Measurements from ENCODE around the gene SPSB3.

Gene SPSB3

GRCh38 chr16:1763521-1764511, 18.6 kb downstream of the SPSB3 start:
- ATAC-seq (no peak), DNase-seq (no peak)

DNA sequence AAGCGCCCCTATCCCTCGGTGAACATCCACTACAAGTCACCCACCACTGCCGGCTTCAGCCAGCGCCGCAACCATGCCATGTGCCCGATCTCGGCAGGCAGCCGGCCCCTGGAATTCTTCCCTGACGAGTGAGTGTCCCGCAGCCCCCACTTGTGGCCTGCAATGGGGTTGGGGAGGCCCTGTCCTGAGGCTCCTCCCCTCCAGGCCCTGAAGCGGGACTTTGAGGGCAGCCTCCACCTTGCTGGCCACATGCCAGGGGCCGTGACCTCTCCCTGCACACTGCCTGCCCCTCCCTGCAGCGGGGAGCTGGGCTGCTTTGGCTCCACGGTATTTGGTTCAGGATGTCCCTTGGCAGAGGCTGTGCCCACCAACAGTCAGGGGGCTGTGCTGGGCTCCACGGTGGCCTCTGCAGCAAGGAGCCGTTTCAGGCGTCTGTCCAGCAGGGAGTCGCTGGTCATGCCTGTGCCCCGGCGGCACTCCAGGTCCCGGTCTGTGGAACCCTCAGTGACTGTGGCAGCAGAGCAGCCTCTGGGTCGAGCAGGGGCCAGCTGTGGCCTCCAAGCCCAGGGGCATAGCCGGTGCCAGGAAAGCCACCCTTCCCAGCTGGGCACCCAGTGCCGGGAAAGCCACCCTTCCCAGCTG, 19.4 kb downstream of the SPSB3 start:
- ATAC-seq (no peak), DNase-seq (no peak)

DNA sequence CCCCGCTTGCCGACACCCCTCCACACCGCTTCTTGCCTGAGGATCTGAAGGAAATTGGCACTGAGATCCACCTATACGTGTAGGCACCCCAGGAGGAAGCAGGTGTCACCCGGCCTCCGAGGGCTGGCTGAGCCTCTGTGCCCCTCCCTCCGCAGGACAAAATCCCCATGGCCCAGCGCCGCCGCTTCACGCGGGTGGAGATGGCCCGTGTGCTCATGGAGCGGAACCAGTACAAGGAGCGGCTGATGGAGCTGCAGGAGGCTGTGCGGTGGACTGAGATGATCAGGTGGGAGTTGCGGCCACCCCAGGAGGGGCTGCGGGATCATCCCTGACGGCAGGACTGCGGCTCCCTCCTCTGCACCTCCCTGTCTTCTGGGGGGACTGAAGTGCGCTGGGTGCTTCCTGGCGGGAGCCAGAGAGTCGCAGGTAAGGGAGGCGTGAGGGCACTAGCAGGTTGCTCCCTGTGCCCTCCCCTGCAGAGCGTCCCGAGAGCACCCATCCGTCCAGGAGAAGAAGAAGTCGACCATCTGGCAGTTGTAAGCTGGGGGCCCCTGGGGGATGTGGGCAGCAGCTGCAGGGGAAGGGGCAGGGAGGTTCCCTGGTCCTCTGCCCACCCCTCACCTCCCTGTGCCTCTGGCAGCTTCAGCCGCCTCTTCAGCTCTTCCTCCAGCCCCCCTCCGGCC, 20.0 kb downstream of the SPSB3 start:
- no peak for DNase-seq
- ATAC-seq = no peak

- no peak for ATAC-seq
Observed at GRCh38 chr16:1761751-1762150, 20.6 kb downstream of the SPSB3 start.

DNA sequence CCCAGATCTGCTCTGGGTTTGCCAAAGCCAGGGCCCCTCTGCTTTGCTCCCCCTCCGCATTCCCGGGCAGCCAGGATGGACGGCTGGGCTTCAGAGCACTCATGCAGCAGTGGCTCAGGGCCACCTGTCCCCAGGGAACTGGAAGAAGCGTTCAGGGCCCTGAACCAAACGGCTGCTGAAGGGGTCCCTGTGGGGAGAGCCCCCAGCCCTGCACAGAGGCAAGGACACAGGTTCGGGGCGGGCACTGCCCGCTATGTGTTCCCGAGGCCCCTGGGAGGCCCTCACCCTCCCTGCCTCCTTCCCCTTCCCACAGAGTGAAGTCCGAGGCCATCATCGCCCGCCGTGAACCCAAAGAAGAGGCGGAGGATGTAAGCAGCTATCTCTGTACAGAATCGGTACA, 21.5 kb downstream of the SPSB3 start:
- DNase-seq = no peak
- ATAC-seq = no peak

More at GRCh38 chr16:1761751-1762150, 20.6 kb downstream of the SPSB3 start:
- DNase-seq = no peak

DNA sequence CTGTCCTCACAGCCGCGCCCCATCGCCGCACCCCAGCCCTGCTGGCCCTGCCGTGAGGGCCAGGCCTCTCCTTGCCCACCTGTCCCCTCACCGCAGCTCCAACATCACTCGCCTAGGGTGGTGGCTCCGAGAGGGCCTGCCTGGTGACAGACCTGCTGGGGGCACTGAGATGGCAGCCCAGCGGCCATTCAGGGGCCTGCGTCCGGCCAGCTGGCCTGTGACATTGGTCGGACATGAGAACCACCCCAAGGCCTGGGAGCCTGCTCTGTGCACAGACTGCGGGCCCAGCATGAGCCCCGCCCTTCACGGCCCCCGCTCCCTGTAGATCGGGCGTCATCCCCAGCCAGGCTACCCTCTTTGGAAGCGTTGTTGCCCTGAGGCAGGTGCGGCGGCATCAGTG, 22.9 kb downstream of the SPSB3 start:
- no peak for DNase-seq
- ATAC-seq = no peak

- ATAC-seq (no peak), DNase-seq (no peak)
Observed at GRCh38 chr16:1758923-1759322, 23.4 kb downstream of the SPSB3 start.

DNA sequence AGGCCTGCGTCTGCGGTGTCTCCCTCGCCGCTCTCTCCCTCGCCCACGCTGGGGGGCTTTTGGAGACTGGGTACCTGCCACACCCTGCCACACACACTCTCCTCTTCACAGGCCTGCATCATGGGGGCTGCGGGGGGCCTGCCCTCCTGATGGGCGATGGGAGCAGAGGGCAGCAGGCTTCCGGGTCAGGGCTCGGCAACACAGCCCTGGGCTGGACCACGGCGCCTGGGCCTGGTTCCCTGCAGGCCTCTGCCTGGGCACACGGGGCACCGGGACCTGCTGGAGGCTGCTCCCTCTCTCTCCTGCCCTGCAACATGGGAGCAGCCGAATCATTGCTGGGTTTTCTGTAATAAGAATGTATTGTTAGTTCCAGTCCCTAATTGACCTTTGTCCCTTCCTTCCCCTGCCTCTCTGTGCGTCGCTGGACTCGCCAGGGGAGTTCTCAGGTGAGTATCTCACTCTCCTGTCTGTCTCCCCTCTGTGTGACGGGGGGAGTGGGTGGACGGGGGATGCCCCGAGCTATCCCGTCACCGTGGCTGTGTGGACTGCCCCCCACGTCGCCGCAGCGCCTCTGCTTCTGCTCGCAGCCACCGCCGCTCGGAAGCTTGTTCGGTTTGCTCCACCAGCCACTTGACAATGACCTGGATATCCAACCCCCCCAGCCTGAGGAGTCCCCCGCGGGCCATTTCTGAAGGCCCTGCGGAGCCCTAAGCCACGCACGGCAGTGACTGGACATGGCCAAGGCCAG, 24.5 kb downstream of the SPSB3 start:
- ATAC-seq = no peak
- no peak for DNase-seq

GRCh38 chr16:1754204-1754603, 28.2 kb downstream of the SPSB3 start:
- no peak for ATAC-seq

GRCh38 chr16:1752853-1753252, 29.5 kb downstream of the SPSB3 start:
- DNase-seq (no peak), ATAC-seq (no peak)

More at GRCh38 chr16:1754204-1754603, 28.2 kb downstream of the SPSB3 start:
- DNase-seq = no peak

DNA sequence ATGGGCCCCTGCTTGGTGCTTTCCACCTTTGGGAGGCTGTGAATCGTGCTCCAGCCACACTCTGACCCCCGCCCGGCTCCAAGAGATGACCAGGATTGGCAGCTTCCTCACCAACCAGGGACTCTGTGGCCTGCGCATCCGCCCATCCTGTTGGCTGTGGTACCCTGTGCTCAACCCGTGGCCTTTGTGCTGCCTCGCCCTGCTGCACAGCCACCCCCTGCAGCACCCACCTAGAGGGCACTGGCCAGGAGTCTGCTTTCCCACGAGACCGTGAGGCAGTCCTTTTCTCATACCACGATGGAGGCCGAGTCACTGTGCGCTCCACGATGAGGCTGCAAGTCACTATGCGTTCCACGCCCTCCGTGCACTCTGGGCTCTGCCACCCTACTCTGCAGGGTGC, 30.4 kb downstream of the SPSB3 start:
- DNase-seq (no peak), ATAC-seq (no peak)

GRCh38 chr16:1749152-1750117, 32.9 kb downstream of the SPSB3 start:
- no peak for DNase-seq
- no peak for ATAC-seq

DNA sequence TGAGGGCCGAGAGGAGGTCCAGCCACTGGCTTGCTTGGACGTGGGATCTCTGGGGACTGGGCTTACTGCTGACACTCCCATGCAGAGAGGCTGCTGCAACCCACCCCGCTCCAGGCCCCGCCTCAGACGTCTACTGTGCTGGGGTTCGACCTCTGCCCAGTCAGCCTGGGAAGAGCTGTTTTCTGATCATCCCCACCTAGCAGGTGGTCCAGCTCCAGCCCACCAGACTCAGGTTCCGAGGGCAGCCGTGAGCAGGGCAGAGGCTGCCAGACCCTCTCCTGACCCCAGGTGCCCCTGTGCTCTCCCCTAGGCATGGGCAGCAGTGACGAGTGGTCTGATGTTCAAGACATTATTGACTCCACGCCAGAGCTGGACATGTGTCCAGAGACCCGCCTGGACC, 34.4 kb downstream of the SPSB3 start:
- ATAC-seq (no peak), DNase-seq (no peak)

DNA sequence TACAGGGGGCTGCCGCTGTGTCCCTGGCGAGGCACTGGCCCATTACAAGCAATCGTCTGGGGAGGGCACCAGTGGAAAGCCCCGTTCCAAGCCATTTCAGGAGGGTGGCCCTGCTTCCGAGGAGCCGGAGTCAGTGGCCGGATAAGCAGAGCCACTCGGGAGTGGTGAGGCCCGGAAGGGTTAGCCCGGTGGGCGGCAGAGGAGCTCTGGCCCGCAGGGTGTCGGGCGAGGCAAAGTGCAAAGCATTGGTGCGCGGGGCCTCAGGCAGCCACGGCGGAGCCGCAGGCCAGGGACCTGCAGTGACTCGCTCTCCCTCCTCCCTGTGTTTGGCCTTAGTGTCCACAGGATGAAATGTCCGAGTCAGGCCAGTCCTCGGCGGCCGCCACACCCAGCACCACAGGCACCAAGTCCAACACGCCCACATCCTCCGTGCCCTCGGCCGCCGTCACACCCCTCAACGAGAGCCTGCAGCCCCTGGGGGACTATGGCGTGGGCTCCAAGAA, 35.6 kb downstream of the SPSB3 start:
- ATAC-seq = no peak
- no peak for DNase-seq

GRCh38 chr16:1745900-1746692, 36.3 kb downstream of the SPSB3 start:
- DNase-seq (no peak), ATAC-seq (no peak)

GRCh38 chr16:1745181-1745899, 37.0 kb downstream of the SPSB3 start:
- ATAC-seq (no peak), DNase-seq (no peak)

GRCh38 chr16:1744338-1744840, 38.0 kb downstream of the SPSB3 start:
- DNase-seq (no peak), ATAC-seq (no peak)

GRCh38 chr16:1743376-1744337, 38.7 kb downstream of the SPSB3 start:
- ATAC-seq (no peak), DNase-seq (no peak)

All from stimulated activated naive CD8-positive, alpha-beta T cell treated with anti-CD3 and anti-CD28 coated beads, Interleukin-15, Interleukin-2, amounts not matched to agents 100 U/mL and 50 U/mL, for 24 hours (primary cell).